TTC549 (cell line): ENCODE data around the gene MFN2.
"Not testable (repeated sequence)": the region's sequence is repeated elsewhere in the genome, so short reads cannot be mapped to it uniquely, and the experiment has no call there.

Experiments
- FAIRE-seq: peaks from 2 replicates; lab custom pipeline; 2012; peaks lifted over from hg19 to GRCh38; lab: Jason Lieb, UNC

Gene MFN2

GRCh38 chr1:11999236-11999635, 19.0 kb downstream of the MFN2 start:
- no peak for FAIRE-seq

GRCh38 chr1:12001249-12001917, 21.1 kb downstream of the MFN2 start:
- FAIRE-seq, result no peak

GRCh38 chr1:12001996-12002493, 21.8 kb downstream of the MFN2 start:
- FAIRE-seq, result no peak

- FAIRE-seq, result no peak
Observed at GRCh38 chr1:12003762-12004161, 23.5 kb downstream of the MFN2 start.

- no peak for FAIRE-seq
Observed at GRCh38 chr1:12005488-12006166, 25.4 kb downstream of the MFN2 start.

GRCh38 chr1:12006167-12006921, 26.1 kb downstream of the MFN2 start:
- FAIRE-seq, result no peak

- FAIRE-seq, result no peak
Observed at GRCh38 chr1:12007204-12007603, 27.0 kb downstream of the MFN2 start.

- not testable (repeated sequence) for FAIRE-seq
Observed at GRCh38 chr1:12008355-12008754, 28.1 kb downstream of the MFN2 start.

- FAIRE-seq, result no peak
Observed at GRCh38 chr1:12009318-12009947, 29.2 kb downstream of the MFN2 start.

- FAIRE-seq, result no peak
Observed at GRCh38 chr1:12010746-12011570, 30.7 kb downstream of the MFN2 start.

GRCh38 chr1:12011998-12012397, 31.8 kb downstream of the MFN2 start:
- FAIRE-seq, result no peak

- no peak for FAIRE-seq
Observed at GRCh38 chr1:12012560-12013316, 32.5 kb downstream of the MFN2 start.

GRCh38 chr1:12014141-12014991, 34.1 kb downstream of the MFN2 start:
- no peak for FAIRE-seq

- no peak for FAIRE-seq
Observed at GRCh38 chr1:12015001-12015491, 34.8 kb downstream of the MFN2 start.

- FAIRE-seq, result no peak
Observed at GRCh38 chr1:12015499-12015898, 35.3 kb downstream of the MFN2 start.

GRCh38 chr1:12016182-12016581, 35.9 kb downstream of the MFN2 start:
- FAIRE-seq, result no peak

- FAIRE-seq, result no peak
Observed at GRCh38 chr1:12019858-12020509, 39.7 kb downstream of the MFN2 start.

- FAIRE-seq, result no peak
Observed at GRCh38 chr1:12021616-12022015, 41.4 kb downstream of the MFN2 start.

GRCh38 chr1:12022036-12022435, 41.8 kb downstream of the MFN2 start:
- no peak for FAIRE-seq
